ENCODE measurements around the gene WDR90.

WDR90 gene

GRCh38 chr16:624526-625070 is 24.6 kb upstream of the WDR90 start:
- TF ChIP-seq POLR2A (IDR thresholded peaks at IDR 0.05; ENCODE audit: extremely low read depth, insufficient read length) = no peak
- no peak for TF ChIP-seq MAX (IDR thresholded peaks at IDR 0.05; ENCODE audit: low read depth, low read length)
- TF ChIP-seq MYC (IDR thresholded peaks at IDR 0.05; ENCODE audit: low read depth, low read length) = no peak
- TF ChIP-seq CTCF (IDR thresholded peaks at IDR 0.05; ENCODE audit: low read depth, low read length) = no peak
- no peak for DNase-seq (ENCODE audit: low read depth)
- H3K4me3 ChIP-seq (ENCODE audit: low read depth, low read length) = no peak overlapping the region

- TF ChIP-seq CTCF (IDR thresholded peaks at IDR 0.05; ENCODE audit: low read depth, low read length) = no peak
- no peak for TF ChIP-seq POLR2A (IDR thresholded peaks at IDR 0.05; ENCODE audit: extremely low read depth, insufficient read length)
- no peak overlapping the region for H3K4me3 ChIP-seq (ENCODE audit: low read depth, low read length)
- no peak for DNase-seq (ENCODE audit: low read depth)
Measured at GRCh38 chr16:625117-625976, 23.8 kb upstream of the WDR90 start.

GRCh38 chr16:625977-626765 is 23.0 kb upstream of the WDR90 start:
- TF ChIP-seq CTCF (IDR thresholded peaks at IDR 0.05; ENCODE audit: low read depth, low read length) = no peak
- TF ChIP-seq MAX (IDR thresholded peaks at IDR 0.05; ENCODE audit: low read depth, low read length) = no peak
- no peak for TF ChIP-seq POLR2A (IDR thresholded peaks at IDR 0.05; ENCODE audit: extremely low read depth, insufficient read length)
- no peak for TF ChIP-seq MYC (IDR thresholded peaks at IDR 0.05; ENCODE audit: low read depth, low read length)
- no peak for DNase-seq (ENCODE audit: low read depth)
- no peak overlapping the region for H3K4me3 ChIP-seq (ENCODE audit: low read depth, low read length)

GRCh38 chr16:626787-627453 is 22.2 kb upstream of the WDR90 start:
- DNase-seq (ENCODE audit: low read depth) = no peak
- H3K4me3 ChIP-seq (ENCODE audit: low read depth, low read length) = no peak overlapping the region
- TF ChIP-seq POLR2A (IDR thresholded peaks at IDR 0.05; ENCODE audit: extremely low read depth, insufficient read length) (no peak), MAX (IDR thresholded peaks at IDR 0.05; ENCODE audit: low read depth, low read length) (no peak), CTCF (IDR thresholded peaks at IDR 0.05; ENCODE audit: low read depth, low read length) (no peak), MYC (IDR thresholded peaks at IDR 0.05; ENCODE audit: low read depth, low read length) (no peak)

GRCh38 chr16:627454-628239 is 21.5 kb upstream of the WDR90 start:
- DNase-seq (ENCODE audit: low read depth) = no peak
- TF ChIP-seq POLR2A (IDR thresholded peaks at IDR 0.05; ENCODE audit: extremely low read depth, insufficient read length) (no peak), MAX (IDR thresholded peaks at IDR 0.05; ENCODE audit: low read depth, low read length) (no peak), CTCF (IDR thresholded peaks at IDR 0.05; ENCODE audit: low read depth, low read length) (no peak), MYC (IDR thresholded peaks at IDR 0.05; ENCODE audit: low read depth, low read length) (no peak)
- H3K4me3 ChIP-seq (ENCODE audit: low read depth, low read length) = no peak overlapping the region

Measured in NB4 (cell line).